Astrocyte (in vitro differentiated cells and primary cell): Measurements from ENCODE around the gene IPO13. TPM values are rescaled to one million over a fixed set of nuclear protein-coding genes. Genes with fewer than 3 reads are reported as not detected.

Experiments used
- DNase-seq: peaks from one replicate; pipeline ENCODE4 v3.0.0-alpha.2; 2010; ENCODE audit warnings: low read depth
- FAIRE-seq: peaks from 2 replicates; lab custom pipeline; 2011; peaks lifted over from hg19 to GRCh38; lab: Jason Lieb, UNC
- H2AFZ ChIP-seq: 2 replicates; pipeline ENCODE4 v1.6.0; 2012; ENCODE audit warnings: low read depth, low read length, inconsistent platforms
- H3K27ac ChIP-seq: 2 replicates; pipeline ENCODE4 v1.5.1; 2011; ENCODE audit warnings: low read depth, low read length, inconsistent platforms
- H3K27me3 ChIP-seq: 2 replicates; pipeline ENCODE4 v1.6.0; 2011; ENCODE audit warnings: low read length, inconsistent platforms; ENCODE audit not compliant: insufficient read depth
- H3K36me3 ChIP-seq: 2 replicates; pipeline ENCODE4 v1.5.1; 2011; ENCODE audit warnings: low read length, inconsistent platforms; ENCODE audit not compliant: insufficient read depth
- H3K4me1 ChIP-seq: 2 replicates; pipeline ENCODE4 v1.5.1; 2011; ENCODE audit warnings: low read length, inconsistent platforms; ENCODE audit not compliant: insufficient read depth
- H3K4me2 ChIP-seq: 2 replicates; pipeline ENCODE4 v1.6.0; 2012; ENCODE audit warnings: low read length, inconsistent platforms
- H3K4me3 ChIP-seq: 2 replicates; pipeline ENCODE4 v1.5.1; 2011; ENCODE audit warnings: low read depth, mild to moderate bottlenecking, low read length, inconsistent platforms; ENCODE audit not compliant: insufficient read depth
- H3K79me2 ChIP-seq: 2 replicates; pipeline ENCODE4 v1.6.0; 2012; ENCODE audit warnings: mild to moderate bottlenecking, low read length, inconsistent platforms; ENCODE audit not compliant: insufficient read depth
- H3K9ac ChIP-seq: 2 replicates; pipeline ENCODE4 v1.6.0; 2012; ENCODE audit warnings: mild to moderate bottlenecking, low read length, inconsistent platforms
- H3K9me3 ChIP-seq: 2 replicates; pipeline ENCODE4 v1.5.1; 2012; ENCODE audit warnings: low read depth, mild to moderate bottlenecking, low read length, inconsistent platforms; ENCODE audit not compliant: insufficient read depth
- H4K20me1 ChIP-seq: 2 replicates; pipeline ENCODE4 v1.6.0; 2012; ENCODE audit warnings: low read length, inconsistent platforms; ENCODE audit not compliant: insufficient read depth
- H3K27ac Mint-ChIP-seq: one replicate; pipeline ENCODE4 v1.8.0; 2021; ENCODE audit warnings: mild to moderate bottlenecking, mixed read lengths; ENCODE audit not compliant: unreplicated experiment
- H3K27me3 Mint-ChIP-seq: one replicate; pipeline ENCODE4 v1.8.0; 2021; ENCODE audit warnings: low read depth, mixed read lengths; ENCODE audit not compliant: unreplicated experiment
- H3K36me3 Mint-ChIP-seq: one replicate; pipeline ENCODE4 v1.8.0; 2021; ENCODE audit warnings: low read depth, mixed read lengths; ENCODE audit not compliant: unreplicated experiment
- H3K4me1 Mint-ChIP-seq: one replicate; pipeline ENCODE4 v1.8.0; 2021; ENCODE audit warnings: low read depth, mixed read lengths; ENCODE audit not compliant: unreplicated experiment
- H3K4me3 Mint-ChIP-seq: one replicate; pipeline ENCODE4 v1.8.0; 2021; ENCODE audit warnings: mild to moderate bottlenecking, moderate library complexity, mixed read lengths; ENCODE audit not compliant: unreplicated experiment
- H3K9me3 Mint-ChIP-seq: one replicate; pipeline ENCODE4 v1.8.0; 2021; ENCODE audit warnings: mild to moderate bottlenecking, mixed read lengths; ENCODE audit not compliant: unreplicated experiment
- CTCF ChIP-seq: IDR thresholded peaks from 2 replicates; pipeline ENCODE4 v1.5.1; 2011; ENCODE audit warnings: low read depth, mild to moderate bottlenecking, inconsistent platforms, low read length, moderate library complexity; ENCODE audit not compliant: insufficient read depth
- EZH2 ChIP-seq: IDR thresholded peaks from 2 replicates; pipeline ENCODE4 v1.6.1; 2012; ENCODE audit warnings: mild to moderate bottlenecking, low read length, inconsistent platforms; ENCODE audit not compliant: insufficient read depth
- total RNA-seq: library from RNA; stranded (reverse); gene quantifications from 2 replicates; pipeline ENCODE4 v1.2.1, GENCODE V29; 2021

IPO13 gene
- total RNA-seq, 1 donor from 2014 or later, result 31.0 TPM

- peaks cover 24% of the 10 kb centered on the region for H3K36me3 ChIP-seq
- Mint-ChIP-seq H3K27ac (peak overlapping the region; percentile 85), H3K4me3 (peak overlapping the region; percentile 88), H3K36me3 (peaks cover 22% of the 10 kb centered on the region), H3K9me3 (no peaks in the 10 kb centered on the region), H3K27me3 (no peaks in the 10 kb centered on the region), H3K4me1 (peaks cover 36% of the 10 kb centered on the region)
- H3K9me3 ChIP-seq, result no peaks in the 10 kb centered on the region
- peak overlapping the region; percentile 97 for H3K4me2 ChIP-seq
- no peak overlapping the region for H2AFZ ChIP-seq
- peaks cover 72% of the 10 kb centered on the region for H3K79me2 ChIP-seq
- H3K27ac ChIP-seq, result no peak overlapping the region
- FAIRE-seq (no peak), DNase-seq (no peak)
- H3K9ac ChIP-seq, result no peak overlapping the region
- no peak overlapping the region for H3K4me3 ChIP-seq
- peaks cover 56% of the 10 kb centered on the region for H4K20me1 ChIP-seq
- H3K4me1 ChIP-seq, result peaks cover 49% of the 10 kb centered on the region
- TF ChIP-seq CTCF (no peak), EZH2 (no peak)
- no peaks in the 10 kb centered on the region for H3K27me3 ChIP-seq
These were observed 30.9 kb downstream of the IPO13 start for GRCh38 chr1:43977376-43978263.

DNA sequence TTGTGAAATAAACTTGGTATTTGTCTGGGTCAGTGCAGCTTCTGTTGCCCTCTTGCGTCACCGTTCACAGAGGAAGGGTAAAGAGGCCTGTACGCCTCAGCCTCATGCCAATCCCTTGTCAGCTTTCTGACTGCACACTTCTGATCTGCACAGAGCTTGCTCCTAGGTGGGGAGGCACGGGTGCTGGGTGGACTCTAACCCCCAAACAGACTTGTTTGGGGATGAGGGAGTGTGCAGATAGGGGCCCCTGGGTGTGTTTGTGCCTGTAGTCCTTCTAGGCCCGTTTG, 31.5 kb downstream of the IPO13 start:
- Histone ChIP-seq H3K4me2 (peak overlapping the region; percentile 97), H3K27ac (no peak overlapping the region), H3K36me3 (peaks cover 24% of the 10 kb centered on the region), H3K4me1 (peaks cover 49% of the 10 kb centered on the region), H4K20me1 (peaks cover 62% of the 10 kb centered on the region), H3K9me3 (no peaks in the 10 kb centered on the region), H3K4me3 (no peak overlapping the region), H3K9ac (peak overlapping the region; percentile 84), H3K27me3 (no peaks in the 10 kb centered on the region), H2AFZ (no peak overlapping the region), H3K79me2 (peaks cover 78% of the 10 kb centered on the region)
- Mint-ChIP-seq H3K36me3 (peaks cover 18% of the 10 kb centered on the region), H3K9me3 (no peaks in the 10 kb centered on the region), H3K4me1 (peaks cover 37% of the 10 kb centered on the region), H3K27me3 (no peaks in the 10 kb centered on the region), H3K27ac (peak overlapping the region; percentile 85), H3K4me3 (peak overlapping the region; percentile 88)
- TF ChIP-seq EZH2 (no peak), CTCF (no peak)
- DNase-seq, result no peak
- no peak for FAIRE-seq
